Tibial nerve (tissue), 4 donors: ENCODE data around the gene TFR2. TPM values are rescaled to one million over a fixed set of nuclear protein-coding genes. Genes with fewer than 3 reads are reported as not detected.

Source experiments
- DNase-seq, 2 donors: peaks; one replicate each; pipeline ENCODE4 v3.0.0-alpha.2; 2019; ENCODE audit warnings: low spot score in 2 of 2
- H3K27ac ChIP-seq, 4 donors: fragments of 200-600 bp; sonication (generic) in 3 of 4; one replicate each; pipeline ENCODE4 v1.5.1; 2017 to 2019; ENCODE audit warnings: mild to moderate bottlenecking in 1 of 4
- H3K27me3 ChIP-seq, 2 donors: fragments of 200-600 bp; sonication (generic) in 1 of 2; one replicate each; pipeline versions ENCODE4 v1.5.1 to v1.6.0; 2017 to 2019
- H3K36me3 ChIP-seq, 3 donors: fragments of 200-600 bp; sonication (generic); one replicate each; pipeline ENCODE4 v1.5.1; 2018 to 2019
- H3K4me1 ChIP-seq, 4 donors: fragments of 200-600 bp; sonication (generic) in 3 of 4; one replicate each; pipeline ENCODE4 v1.5.1; 2017 to 2019
- H3K4me3 ChIP-seq, 4 donors: fragments of 200-600 bp; sonication (generic) in 3 of 4; one replicate each; pipeline ENCODE4 v1.5.1; 2017 to 2019; ENCODE audit warnings: mild to moderate bottlenecking in 1 of 4, moderate library complexity in 1 of 4
- H3K9me3 ChIP-seq, 4 donors: fragments of 200-600 bp; sonication (generic) in 3 of 4; one replicate each; pipeline ENCODE4 v1.5.1; 2017 to 2019
- CTCF ChIP-seq, 5 experiments: fragments of 200-600 bp in 3 of 5; fragments of 450-650 bp in 2 of 5; sonication (generic) in 3 of 5; IDR thresholded peaks; one replicate each; pipeline ENCODE4 v1.5.1; 2016 to 2019; ENCODE audit warnings: antibody characterized with exemption in 5 of 5, mild to moderate bottlenecking in 3 of 5, moderate library complexity in 2 of 5
- EP300 ChIP-seq, 2 donors: sonication (generic); formaldehyde crosslinking; IDR thresholded peaks; one replicate each; pipeline ENCODE4 v1.6.1; 2017; ENCODE audit warnings: antibody characterized with exemption in 2 of 2, mild to moderate bottlenecking in 1 of 2
- POLR2A ChIP-seq, 2 donors: fragments of 450-650 bp; IDR thresholded peaks; one replicate each; pipeline ENCODE4 v1.6.1; 2017; ENCODE audit warnings: antibody characterized with exemption in 2 of 2, mild to moderate bottlenecking in 2 of 2, moderate library complexity in 2 of 2
- WGBS, 2 donors: methylation state at CpG; one replicate each; pipeline ENCODE4 v1.1.5; 2018; 5-methylcytosine and 5-hydroxymethylcytosine counted together
- total RNA-seq, 4 donors: library from RNA; depleted of rRNA; stranded (reverse); fragments of >200 nt; gene quantifications; one replicate each; pipeline ENCODE4 v1.1.0, GENCODE V29; 2016

Gene TFR2
- total RNA-seq, 4 donors from 2014 or later: 2.1 TPM; not detected in 3

GRCh38 chr7:100674411-100675104, 33.2 kb upstream of the TFR2 start:
- DNase-seq: no peak
- 1% methylated on average over 39 to 43 of the region's 43 CpGs for WGBS, 2 donors
- no peak for TF ChIP-seq POLR2A (IDR thresholded peaks at IDR 0.05)
- TF ChIP-seq EP300 (IDR thresholded peaks at IDR 0.05): no peak
- TF ChIP-seq CTCF (IDR thresholded peaks at IDR 0.05): no peak
- Histone ChIP-seq H3K36me3 (peaks cover 8 to 32% (median 23%) of the 10 kb centered on the region in 3 donors), H3K9me3 (no peaks in the 10 kb centered on the region), H3K4me1 (peaks cover 0 to 46% (median 21%) of the 10 kb centered on the region in 4 donors), H3K27me3 (no peaks in the 10 kb centered on the region), H3K27ac (peak overlapping the region; percentile 97 to 99 (median 98)), H3K4me3 (peak overlapping the region; percentile 91 to 100 (median 96))

DNA sequence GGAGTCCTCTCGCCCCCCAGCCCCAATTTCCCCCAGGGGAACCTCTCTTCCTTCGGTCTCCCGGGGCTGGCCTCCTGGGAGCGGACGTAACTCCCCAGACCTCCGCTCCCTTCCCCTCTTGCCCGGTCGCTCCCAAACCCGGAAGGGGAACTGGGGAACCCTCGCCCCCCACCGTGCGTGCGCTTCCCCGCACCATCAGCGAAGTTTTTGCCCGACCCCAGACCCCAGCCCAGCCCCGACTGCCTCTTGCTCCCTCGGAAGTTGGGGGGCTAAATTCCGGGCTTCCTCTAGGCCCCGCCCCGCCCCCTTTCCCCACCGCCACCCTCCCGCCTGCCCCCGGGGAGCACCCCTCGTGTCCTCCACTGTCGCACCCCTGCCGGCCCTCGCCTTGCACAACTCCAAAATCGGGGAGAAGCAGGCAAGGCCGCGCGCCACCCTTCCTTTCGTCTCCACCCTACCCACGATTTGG, 32.6 kb upstream of the TFR2 start:
- WGBS, 2 donors: 1% methylated on average over 26 to 32 of the region's 34 CpGs
- peak in 1 of 2 donors; percentile 54 for DNase-seq
- peaks cover 0 to 41% (median 15%) of the 10 kb centered on the region in 4 donors for H3K4me1 ChIP-seq
- H3K27me3 ChIP-seq: no peaks in the 10 kb centered on the region
- H3K36me3 ChIP-seq: peaks cover 6 to 27% (median 23%) of the 10 kb centered on the region in 3 donors
- TF ChIP-seq POLR2A (IDR thresholded peaks at IDR 0.05) (no peak), CTCF (IDR thresholded peaks at IDR 0.05) (no peak), EP300 (IDR thresholded peaks at IDR 0.05) (no peak)
- peak overlapping the region; percentile 97 to 99 (median 98) for H3K27ac ChIP-seq
- peak overlapping the region; percentile 91 to 100 (median 96) for H3K4me3 ChIP-seq
- no peaks in the 10 kb centered on the region for H3K9me3 ChIP-seq

- peak; percentile 99 for DNase-seq
These were observed 32.1 kb upstream of the TFR2 start, which contains the start of gene GNB2 for GRCh38 chr7:100673302-100673941. GNB2 (plus strand) TSS chr7:100673740; CDS start chr7:100676266, 2,526 bp downstream.

DNA sequence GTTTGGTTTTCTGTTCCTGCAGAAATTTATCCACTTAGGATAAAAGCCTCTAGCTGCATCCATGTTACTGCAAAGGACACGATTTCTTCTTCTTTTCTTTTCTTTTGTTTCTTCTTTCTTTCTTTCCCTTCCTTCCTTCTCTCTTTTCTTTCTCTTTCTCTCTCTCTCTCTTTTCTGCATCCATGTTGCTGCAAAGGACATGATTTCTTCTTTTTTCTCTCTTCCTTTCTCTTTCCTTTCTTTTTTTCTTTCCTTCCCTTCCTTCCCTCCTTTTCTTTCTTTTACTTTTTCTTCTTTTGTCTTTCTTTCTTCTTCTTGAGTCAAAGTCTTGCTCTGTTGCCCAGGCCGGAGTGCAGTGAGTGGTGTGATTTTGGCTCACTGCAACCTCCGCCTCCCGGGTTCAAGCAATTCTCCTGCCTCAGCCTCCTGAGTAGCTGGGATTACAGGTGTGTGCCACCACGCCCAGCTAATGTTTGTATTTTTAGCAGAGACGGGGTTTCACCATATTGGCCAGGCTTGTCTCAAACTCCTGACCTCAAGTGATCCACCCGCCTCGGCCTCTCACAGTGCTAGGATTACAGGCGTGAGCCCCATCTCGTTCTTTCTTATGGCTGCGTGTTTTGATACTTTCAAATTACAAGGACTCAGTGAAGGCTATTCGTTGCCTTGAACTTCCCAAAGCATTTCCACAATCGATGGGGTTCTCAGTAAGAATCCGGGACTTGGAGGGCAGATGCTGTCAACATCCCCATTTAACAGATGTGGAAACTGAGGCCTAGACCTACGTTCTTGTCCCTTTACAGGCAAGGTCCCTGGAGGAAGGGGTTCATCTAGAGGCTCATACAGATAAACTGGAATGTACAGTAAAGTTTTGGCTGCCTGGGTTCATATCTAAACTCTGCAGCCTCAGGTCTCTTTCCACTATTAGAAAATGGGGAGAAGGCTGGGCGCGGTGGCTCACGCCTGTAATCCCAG, 30.3 kb upstream of the TFR2 start:
- no peaks in the 10 kb centered on the region for H3K27me3 ChIP-seq
- no peak for TF ChIP-seq CTCF (IDR thresholded peaks at IDR 0.05)
- no peak overlapping the region for H3K27ac ChIP-seq
- no peak for DNase-seq
- 94% methylated on average over 18 of the region's 18 CpGs for WGBS, 2 donors
- no peak overlapping the region for H3K4me3 ChIP-seq
- no peaks in the 10 kb centered on the region for H3K9me3 ChIP-seq
- peaks cover 0 to 17% (median 10%) of the 10 kb centered on the region in 4 donors for H3K4me1 ChIP-seq
- peaks cover 0 to 3% (median under 1%) of the 10 kb centered on the region in 3 donors for H3K36me3 ChIP-seq

More at GRCh38 chr7:100673302-100673941, 32.1 kb upstream of the TFR2 start, which contains the start of gene GNB2:
- peaks cover 0 to 35% (median 11%) of the 10 kb centered on the region in 4 donors for H3K4me1 ChIP-seq
- H3K27me3 ChIP-seq: no peaks in the 10 kb centered on the region
- H3K9me3 ChIP-seq: no peaks in the 10 kb centered on the region
- peak within 1 kb of the TSS; percentile 91 to 100 (median 96) for H3K4me3 ChIP-seq
- H3K27ac ChIP-seq: peak within 1 kb of the TSS; percentile 97 to 99 (median 98)
- WGBS, 2 donors: 0 to 1% methylated on average over 8 to 61 of the region's 65 CpGs
- H3K36me3 ChIP-seq: peaks cover 6 to 21% (median 19%) of the 10 kb centered on the region in 3 donors
- TF ChIP-seq POLR2A (IDR thresholded peaks at IDR 0.05) (peak; percentile 94 to 95), EP300 (IDR thresholded peaks at IDR 0.05) (peak; percentile 87 to 98), CTCF (IDR thresholded peaks at IDR 0.05) (peak in 2 of 5 experiments; percentile 50 to 68)
